Upper lobe of left lung (tissue), 4 donors: ENCODE results near the gene CACNA1D.

ENCODE experiments used
- POLR2A ChIP-seq, 4 donors: fragments of 450-650 bp; IDR thresholded peaks; one replicate each; pipeline ENCODE4 v1.5.1; 2016 to 2017; ENCODE audit warnings: antibody characterized with exemption in 4 of 4, mild to moderate bottlenecking in 2 of 4
- POLR2AphosphoS5 ChIP-seq, 2 donors: sonication (generic); formaldehyde crosslinking; IDR thresholded peaks; one replicate each; pipeline ENCODE4 v1.5.1; 2017; ENCODE audit warnings: antibody characterized with exemption in 2 of 2
- TF ChIP-seq, protein P1 (sequence below), 6 experiments: fragments of 450-650 bp in 4 of 6; fragments of 200-600 bp in 2 of 6; sonication (generic) in 2 of 6; IDR thresholded peaks; one replicate each; pipeline ENCODE4 v1.5.1; 2016 to 2019; ENCODE audit warnings: antibody characterized with exemption in 6 of 6

DNA sequence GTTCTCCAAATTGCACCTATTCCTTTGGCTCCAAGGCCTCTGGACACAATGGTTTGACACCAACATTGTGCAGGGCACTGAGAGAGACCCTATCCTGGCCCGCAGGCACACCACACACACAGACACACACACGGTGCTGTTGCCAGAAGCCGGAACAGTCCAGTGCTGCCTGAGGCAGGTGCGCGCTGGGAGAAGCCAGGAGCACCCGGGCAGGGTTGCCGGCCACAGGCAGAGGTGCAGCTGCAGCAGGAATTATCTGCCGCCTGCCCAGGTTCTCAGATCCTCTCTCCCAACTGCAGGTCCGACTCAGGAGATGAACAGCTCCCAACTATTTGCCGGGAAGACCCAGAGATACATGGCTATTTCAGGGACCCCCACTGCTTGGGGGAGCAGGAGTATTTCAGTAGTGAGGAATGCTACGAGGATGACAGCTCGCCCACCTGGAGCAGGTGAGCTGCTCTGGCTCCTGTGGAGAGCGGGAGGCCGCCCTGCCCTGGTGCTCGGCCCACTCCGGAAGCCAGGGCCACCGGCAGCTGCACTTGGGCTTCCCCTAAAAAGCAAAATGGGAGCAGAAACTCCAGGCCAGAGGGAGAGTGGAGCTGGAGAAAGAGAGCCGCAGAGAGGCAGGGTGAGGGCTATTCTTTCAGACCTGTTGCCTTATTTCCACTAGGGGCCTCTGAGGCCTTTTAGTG, 308.9 kb downstream of the CACNA1D start:
- no peak for TF ChIP-seq POLR2A (IDR thresholded peaks at IDR 0.05)
- TF ChIP-seq, protein P1, sequence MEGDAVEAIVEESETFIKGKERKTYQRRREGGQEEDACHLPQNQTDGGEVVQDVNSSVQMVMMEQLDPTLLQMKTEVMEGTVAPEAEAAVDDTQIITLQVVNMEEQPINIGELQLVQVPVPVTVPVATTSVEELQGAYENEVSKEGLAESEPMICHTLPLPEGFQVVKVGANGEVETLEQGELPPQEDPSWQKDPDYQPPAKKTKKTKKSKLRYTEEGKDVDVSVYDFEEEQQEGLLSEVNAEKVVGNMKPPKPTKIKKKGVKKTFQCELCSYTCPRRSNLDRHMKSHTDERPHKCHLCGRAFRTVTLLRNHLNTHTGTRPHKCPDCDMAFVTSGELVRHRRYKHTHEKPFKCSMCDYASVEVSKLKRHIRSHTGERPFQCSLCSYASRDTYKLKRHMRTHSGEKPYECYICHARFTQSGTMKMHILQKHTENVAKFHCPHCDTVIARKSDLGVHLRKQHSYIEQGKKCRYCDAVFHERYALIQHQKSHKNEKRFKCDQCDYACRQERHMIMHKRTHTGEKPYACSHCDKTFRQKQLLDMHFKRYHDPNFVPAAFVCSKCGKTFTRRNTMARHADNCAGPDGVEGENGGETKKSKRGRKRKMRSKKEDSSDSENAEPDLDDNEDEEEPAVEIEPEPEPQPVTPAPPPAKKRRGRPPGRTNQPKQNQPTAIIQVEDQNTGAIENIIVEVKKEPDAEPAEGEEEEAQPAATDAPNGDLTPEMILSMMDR (IDR thresholded peaks at IDR 0.05): no peak
- TF ChIP-seq POLR2AphosphoS5 (IDR thresholded peaks at IDR 0.05): no peak
